HepG2 (cell line): Measurements from ENCODE around the gene CACNA2D3. TPM values are rescaled to one million over a fixed set of nuclear protein-coding genes. Genes with fewer than 3 reads are reported as not detected.

ENCODE experiments used
- ATAC-seq: fragments of 200-7000 bp; cut with Tn5 transposase; 3 replicates; pipeline ENCODE4 v1.9.1; 2020; ENCODE audit warnings: mild to moderate bottlenecking, moderate library complexity
- BruUV-seq: library from RNA; stranded (reverse); fragments of 400-500 nt; replicated peaks from 2 replicates; lab custom pipeline; 2021; lab: Mats Ljungman, UMichigan
- CTCF ChIA-PET: fragments of 300-600 bp; formaldehyde crosslinking; extraction: SDS; loops from one replicate; lab custom pipeline; 2021; ENCODE audit warnings: low total read pairs, inconsistent platforms, low intra/inter-chr PET ratio; lab: Yijun Ruan, JAX
- POLR2A ChIA-PET: fragments of 350-600 bp; sonication (Branson Sonifier 250); formaldehyde crosslinking; loops from one replicate; lab custom pipeline; 2020; ENCODE audit warnings: antibody characterized with exemption, inconsistent platforms; lab: Yijun Ruan, JAX
- DNase-seq: peaks from one replicate; pipeline ENCODE4 v3.0.0-alpha.2; 2015; ENCODE audit warnings: low spot score
- FAIRE-seq: peaks from 3 replicates; lab custom pipeline; 2011; peaks lifted over from hg19 to GRCh38; lab: Jason Lieb, UNC
- H2AFZ ChIP-seq: one replicate; pipeline ENCODE4 v1.6.1; 2011; ENCODE audit warnings: low read length, inconsistent platforms
- H3K27ac ChIP-seq: fragments of 300-600 bp; 3 replicates; pipeline ENCODE4 v1.8.0; 2011; ENCODE audit warnings: mixed run types, mild to moderate bottlenecking, mixed read lengths, low read length, inconsistent platforms; ENCODE audit not compliant: insufficient read depth; ENCODE audit errors: extremely low read length
- H3K27me3 ChIP-seq, 2 experiments: fragments of 200-600 bp in 1 of 2; 2 replicates in 1 of 2; 3 replicates in 1 of 2; pipeline versions ENCODE4 v1.6.0 to v1.8.0; 2011; ENCODE audit warnings: low read length in 2 of 2, mild to moderate bottlenecking in 2 of 2, moderate library complexity in 2 of 2, inconsistent platforms in 1 of 2; ENCODE audit not compliant: insufficient read depth in 2 of 2, control insufficient read depth in 1 of 2
- H3K36me3 ChIP-seq, 2 experiments: fragments of 200-600 bp in 1 of 2; replicated peaks in 1 of 2; 2 replicates in 1 of 2; 3 replicates in 1 of 2; pipeline versions ENCODE4 v1.5.1 to v1.8.0; 2011; ENCODE audit warnings: low read length in 2 of 2, inconsistent platforms in 1 of 2; ENCODE audit not compliant: insufficient read depth in 2 of 2, control insufficient read depth in 1 of 2
- H3K4me1 ChIP-seq: 2 replicates; pipeline ENCODE4 v1.5.1; 2012; ENCODE audit warnings: low read length, inconsistent platforms; ENCODE audit not compliant: insufficient read depth
- H3K4me2 ChIP-seq: 2 replicates; pipeline ENCODE4 v1.6.0; 2011; ENCODE audit warnings: low read depth, low read length, inconsistent platforms
- H3K4me3 ChIP-seq, 3 experiments: fragments of 200-600 bp in 1 of 3; sonication (generic), shearing (Covaris generic) in 1 of 3; replicated peaks in 1 of 3; 2 replicates each; pipeline ENCODE4 v1.5.1; 2011 to 2016; ENCODE audit warnings: low read length in 3 of 3, inconsistent platforms in 2 of 3, low read depth in 2 of 3, mild to moderate bottlenecking in 2 of 3, control low read depth in 1 of 3, mixed read lengths in 1 of 3; ENCODE audit not compliant: insufficient read depth in 1 of 3
- H3K79me2 ChIP-seq: one replicate; pipeline ENCODE4 v1.6.1; 2011; ENCODE audit warnings: low read length, inconsistent platforms; ENCODE audit not compliant: insufficient read depth
- H3K9ac ChIP-seq: 2 replicates; pipeline ENCODE4 v1.6.0; 2011; ENCODE audit warnings: mild to moderate bottlenecking, low read depth, low read length, inconsistent platforms; ENCODE audit not compliant: insufficient read depth
- H3K9me3 ChIP-seq: 2 replicates; pipeline ENCODE4 v1.5.1; 2012; ENCODE audit warnings: mild to moderate bottlenecking, low read length
- H4K20me1 ChIP-seq: 2 replicates; pipeline ENCODE4 v1.6.0; 2011; ENCODE audit warnings: inconsistent platforms, mild to moderate bottlenecking, low read length, moderate library complexity; ENCODE audit not compliant: insufficient read depth
- GTF3A ChIP-seq: sonication (generic); formaldehyde crosslinking; conservative IDR thresholded peaks from 2 replicates; pipeline ENCODE4 v1.4.0; 2020; ENCODE audit warnings: mild to moderate bottlenecking, missing genetic modification reagents
- RBFOX2 ChIP-seq: fragments of 200-400 bp; formaldehyde crosslinking; IDR thresholded peaks from 2 replicates; pipeline ENCODE4 v1.6.1; 2017; ENCODE audit warnings: low read depth, mild to moderate bottlenecking, low read length
- RFX3 ChIP-seq: IDR thresholded peaks from 2 replicates; pipeline ENCODE4 v1.6.1; 2016; ENCODE audit warnings: missing biosample characterization, missing genetic modification reagents
- SCMH1 ChIP-seq: sonication (generic); formaldehyde crosslinking; IDR thresholded peaks from 2 replicates; pipeline ENCODE4 v1.9.0; 2021; ENCODE audit warnings: missing genetic modification reagents, mild to moderate bottlenecking, borderline replicate concordance
- ZNF256 ChIP-seq: sonication (generic); formaldehyde crosslinking; conservative IDR thresholded peaks from 2 replicates; pipeline ENCODE4 v1.4.0; 2020; ENCODE audit warnings: missing genetic modification reagents
- WGBS: methylation state at CpG from one replicate; pipeline ENCODE4 v1.1.6; 2017; ENCODE audit warnings: low lambda C conversion rate; 5-methylcytosine and 5-hydroxymethylcytosine counted together
- in situ Hi-C: cut with HindIII; loops from 2 replicates; pipeline ENCODE4 v1.10.0; 2017; ENCODE audit warnings: low pct_unique_long_range_greater_than_20kb; ENCODE audit not compliant: extremely low pct_ligation_motif_present
- intact Hi-C: fragments of 100-400 bp; cut with micrococcal nuclease; formaldehyde crosslinking; loops from one replicate; pipeline ENCODE4 v1.10.0; 2022; ENCODE audit not compliant: unreplicated experiment
- polyA plus RNA-seq, 8 experiments: library from polyadenylated mRNA; depleted of rRNA in 3 of 8; stranded (reverse) in 7 of 8; unstranded in 1 of 8; fragments of >200 nt; fragmentation: Illumina TruSeq in 4 of 8; extraction: Trizol in 4 of 8; gene quantifications; 2 replicates each; pipeline versions ENCODE4 v1.2.1 to v1.2.3, GENCODE V29; 2011 to 2016; ENCODE audit warnings: low read depth in 4 of 8, missing spikeins in 1 of 8, mixed read lengths in 1 of 8; ENCODE audit not compliant: insufficient read depth in 1 of 8
- total RNA-seq, 5 experiments: library from RNA; depleted of rRNA; stranded (reverse); fragments of >200 nt; fragmentation: Illumina TruSeq; extraction: Trizol; gene quantifications; 2 replicates each; pipeline ENCODE4 v1.2.3, GENCODE V29; 2016; ENCODE audit warnings: low read depth in 1 of 5
- TF ChIP-seq, protein P1 (sequence below): IDR thresholded peaks from 2 replicates; pipeline ENCODE4 v1.6.1; 2018; ENCODE audit warnings: missing genetic modification reagents
- TF ChIP-seq, protein P2 (sequence below), 2 experiments: fragments of 450-650 bp in 1 of 2; sonication (generic) in 1 of 2; formaldehyde crosslinking in 1 of 2; IDR thresholded peaks; 2 replicates each; pipeline versions ENCODE4 v1.6.1 to v1.8.0; 2016 to 2022; ENCODE audit warnings: antibody characterized with exemption in 1 of 2, mild to moderate bottlenecking in 1 of 2, missing genetic modification reagents in 1 of 2
- TF ChIP-seq, protein P3 (sequence below), 2 experiments: sonication (generic) in 1 of 2; formaldehyde crosslinking in 1 of 2; IDR thresholded peaks; 2 replicates each; pipeline versions ENCODE4 v1.6.1 to v1.9.0; 2014 to 2022; ENCODE audit warnings: antibody characterized with exemption in 1 of 2, borderline replicate concordance in 1 of 2, inconsistent platforms in 1 of 2, low read depth in 1 of 2, missing genetic modification reagents in 1 of 2

The CACNA2D3 gene
- total and polyA plus RNA-seq, 2 of the 13 experiments (the other 11 are each of a cell fraction or from before 2014, with no cell fraction given) = not detected

DNA sequence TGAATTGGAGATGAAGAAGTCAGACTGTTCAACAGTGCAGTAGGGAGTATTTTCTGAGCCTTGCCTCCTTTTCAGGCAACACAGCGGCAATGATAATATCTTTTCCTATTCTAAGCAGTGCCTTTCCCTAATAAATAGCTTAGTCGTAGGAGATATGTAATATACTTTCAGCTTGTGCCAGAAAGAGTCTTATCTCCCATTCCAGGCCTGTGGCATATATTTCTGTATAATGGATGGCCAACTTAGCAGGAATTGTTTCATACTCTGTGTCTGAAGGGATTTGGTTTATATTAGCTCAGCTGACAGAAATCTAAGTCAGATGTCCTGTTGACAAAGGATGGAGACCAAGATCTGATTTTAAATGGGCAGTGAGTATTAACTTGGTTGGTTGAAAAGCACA lies 397.1 kb downstream of the CACNA2D3 start:
- Histone ChIP-seq H4K20me1 (no peaks in the 10 kb centered on the region), H3K9ac (no peak overlapping the region), H3K36me3 (no peaks in the 10 kb centered on the region), H3K27me3 (no peaks in the 10 kb centered on the region; a peak in 2 of 5 replicates), H3K4me1 (no peaks in the 10 kb centered on the region), H3K9me3 (no peaks in the 10 kb centered on the region), H3K27ac (no peak overlapping the region), H3K4me3 (no peak overlapping the region), H3K79me2 (no peaks in the 10 kb centered on the region), H2AFZ (no peak overlapping the region), H3K4me2 (no peak overlapping the region)
- CTCF ChIA-PET = no interaction called here
- ATAC-seq = no peak
- 54% methylated on average over 2 of the region's 2 CpGs for WGBS
- in situ Hi-C loops (no loop called here), intact Hi-C loops (no loop called here)
- BruUV-seq = no TSS peak
- DNase-seq = no peak
- POLR2A ChIA-PET = no interaction called here
- no peak for FAIRE-seq
- TF ChIP-seq RFX3 (CRISPR knock-in tag) (no peak), GTF3A (CRISPR knock-in tag) (no peak), ZNF256 (CRISPR knock-in tag) (no peak), SCMH1 (CRISPR knock-in tag) (no peak), RBFOX2 (no peak)
- TF ChIP-seq, protein P1, sequence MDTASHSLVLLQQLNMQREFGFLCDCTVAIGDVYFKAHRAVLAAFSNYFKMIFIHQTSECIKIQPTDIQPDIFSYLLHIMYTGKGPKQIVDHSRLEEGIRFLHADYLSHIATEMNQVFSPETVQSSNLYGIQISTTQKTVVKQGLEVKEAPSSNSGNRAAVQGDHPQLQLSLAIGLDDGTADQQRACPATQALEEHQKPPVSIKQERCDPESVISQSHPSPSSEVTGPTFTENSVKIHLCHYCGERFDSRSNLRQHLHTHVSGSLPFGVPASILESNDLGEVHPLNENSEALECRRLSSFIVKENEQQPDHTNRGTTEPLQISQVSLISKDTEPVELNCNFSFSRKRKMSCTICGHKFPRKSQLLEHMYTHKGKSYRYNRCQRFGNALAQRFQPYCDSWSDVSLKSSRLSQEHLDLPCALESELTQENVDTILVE (CRISPR knock-in tag) = no peak
- TF ChIP-seq, protein P2, sequence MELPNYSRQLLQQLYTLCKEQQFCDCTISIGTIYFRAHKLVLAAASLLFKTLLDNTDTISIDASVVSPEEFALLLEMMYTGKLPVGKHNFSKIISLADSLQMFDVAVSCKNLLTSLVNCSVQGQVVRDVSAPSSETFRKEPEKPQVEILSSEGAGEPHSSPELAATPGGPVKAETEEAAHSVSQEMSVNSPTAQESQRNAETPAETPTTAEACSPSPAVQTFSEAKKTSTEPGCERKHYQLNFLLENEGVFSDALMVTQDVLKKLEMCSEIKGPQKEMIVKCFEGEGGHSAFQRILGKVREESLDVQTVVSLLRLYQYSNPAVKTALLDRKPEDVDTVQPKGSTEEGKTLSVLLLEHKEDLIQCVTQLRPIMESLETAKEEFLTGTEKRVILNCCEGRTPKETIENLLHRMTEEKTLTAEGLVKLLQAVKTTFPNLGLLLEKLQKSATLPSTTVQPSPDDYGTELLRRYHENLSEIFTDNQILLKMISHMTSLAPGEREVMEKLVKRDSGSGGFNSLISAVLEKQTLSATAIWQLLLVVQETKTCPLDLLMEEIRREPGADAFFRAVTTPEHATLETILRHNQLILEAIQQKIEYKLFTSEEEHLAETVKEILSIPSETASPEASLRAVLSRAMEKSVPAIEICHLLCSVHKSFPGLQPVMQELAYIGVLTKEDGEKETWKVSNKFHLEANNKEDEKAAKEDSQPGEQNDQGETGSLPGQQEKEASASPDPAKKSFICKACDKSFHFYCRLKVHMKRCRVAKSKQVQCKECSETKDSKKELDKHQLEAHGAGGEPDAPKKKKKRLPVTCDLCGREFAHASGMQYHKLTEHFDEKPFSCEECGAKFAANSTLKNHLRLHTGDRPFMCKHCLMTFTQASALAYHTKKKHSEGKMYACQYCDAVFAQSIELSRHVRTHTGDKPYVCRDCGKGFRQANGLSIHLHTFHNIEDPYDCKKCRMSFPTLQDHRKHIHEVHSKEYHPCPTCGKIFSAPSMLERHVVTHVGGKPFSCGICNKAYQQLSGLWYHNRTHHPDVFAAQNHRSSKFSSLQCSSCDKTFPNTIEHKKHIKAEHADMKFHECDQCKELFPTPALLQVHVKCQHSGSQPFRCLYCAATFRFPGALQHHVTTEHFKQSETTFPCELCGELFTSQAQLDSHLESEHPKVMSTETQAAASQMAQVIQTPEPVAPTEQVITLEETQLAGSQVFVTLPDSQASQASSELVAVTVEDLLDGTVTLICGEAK (IDR thresholded peaks at IDR 0.05) = no peak
- TF ChIP-seq, protein P2 (CRISPR knock-in tag; IDR thresholded peaks at IDR 0.05) = no peak
- TF ChIP-seq, protein P3, sequence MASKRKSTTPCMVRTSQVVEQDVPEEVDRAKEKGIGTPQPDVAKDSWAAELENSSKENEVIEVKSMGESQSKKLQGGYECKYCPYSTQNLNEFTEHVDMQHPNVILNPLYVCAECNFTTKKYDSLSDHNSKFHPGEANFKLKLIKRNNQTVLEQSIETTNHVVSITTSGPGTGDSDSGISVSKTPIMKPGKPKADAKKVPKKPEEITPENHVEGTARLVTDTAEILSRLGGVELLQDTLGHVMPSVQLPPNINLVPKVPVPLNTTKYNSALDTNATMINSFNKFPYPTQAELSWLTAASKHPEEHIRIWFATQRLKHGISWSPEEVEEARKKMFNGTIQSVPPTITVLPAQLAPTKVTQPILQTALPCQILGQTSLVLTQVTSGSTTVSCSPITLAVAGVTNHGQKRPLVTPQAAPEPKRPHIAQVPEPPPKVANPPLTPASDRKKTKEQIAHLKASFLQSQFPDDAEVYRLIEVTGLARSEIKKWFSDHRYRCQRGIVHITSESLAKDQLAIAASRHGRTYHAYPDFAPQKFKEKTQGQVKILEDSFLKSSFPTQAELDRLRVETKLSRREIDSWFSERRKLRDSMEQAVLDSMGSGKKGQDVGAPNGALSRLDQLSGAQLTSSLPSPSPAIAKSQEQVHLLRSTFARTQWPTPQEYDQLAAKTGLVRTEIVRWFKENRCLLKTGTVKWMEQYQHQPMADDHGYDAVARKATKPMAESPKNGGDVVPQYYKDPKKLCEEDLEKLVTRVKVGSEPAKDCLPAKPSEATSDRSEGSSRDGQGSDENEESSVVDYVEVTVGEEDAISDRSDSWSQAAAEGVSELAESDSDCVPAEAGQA (IDR thresholded peaks at IDR 0.05; ENCODE audit: low read depth) = no peak
- TF ChIP-seq, protein P3 (CRISPR knock-in tag; IDR thresholded peaks at IDR 0.05; ENCODE audit: borderline replicate concordance) = no peak
